Mammary epithelial cell (primary cell): ENCODE data around the gene KYAT1.

ENCODE experiments used
- EZH2 ChIP-seq: IDR thresholded peaks from 2 replicates; pipeline ENCODE4 v1.6.1; 2012; ENCODE audit warnings: low read length, inconsistent platforms, borderline replicate concordance
- TF ChIP-seq, protein P1 (sequence below), 2 donors: IDR thresholded peaks in 1 of 2; conservative IDR thresholded peaks in 1 of 2; 2 replicates each; pipeline ENCODE4 v1.5.1; 2011 to 2012; ENCODE audit warnings: inconsistent platforms in 2 of 2, low read length in 2 of 2, mild to moderate bottlenecking in 2 of 2, control low read depth in 1 of 2, low read depth in 1 of 2; ENCODE audit not compliant: insufficient read depth in 1 of 2; ENCODE audit errors: extremely low read depth in 1 of 2

DNA sequence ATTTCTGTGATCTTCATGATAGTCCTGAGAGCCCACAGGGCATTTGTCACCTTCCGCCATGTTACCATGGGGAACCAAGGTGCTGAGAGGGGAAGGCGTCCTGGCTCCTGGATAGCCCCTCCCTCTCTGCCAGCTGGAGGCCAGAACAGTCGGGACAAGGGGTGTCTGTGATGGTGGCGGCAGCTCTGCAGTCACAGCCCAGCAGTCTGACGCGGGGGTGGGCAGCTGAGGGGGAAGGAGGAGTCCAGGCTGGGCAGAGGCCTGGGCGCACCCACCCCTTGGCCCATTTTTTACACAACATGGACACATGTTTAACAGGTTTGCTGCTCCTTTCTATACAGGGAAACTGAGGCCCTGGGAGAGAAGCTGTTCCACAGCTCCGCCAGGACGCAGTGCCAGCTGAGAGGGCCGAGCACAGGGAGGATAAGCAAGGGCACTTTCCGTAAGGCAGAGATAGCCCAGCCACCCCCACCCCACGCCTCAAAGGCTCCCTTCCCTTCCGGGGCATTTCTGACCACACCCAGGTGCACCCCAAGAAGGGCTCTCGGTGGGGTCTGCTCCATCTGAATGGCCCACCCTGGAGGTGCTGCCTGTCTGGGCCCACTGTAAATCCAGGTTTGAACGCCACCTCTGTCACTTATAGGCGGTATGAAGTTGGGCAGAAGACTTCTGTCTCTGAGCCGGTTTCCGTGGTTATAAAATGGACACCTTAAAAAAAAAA, 17.3 kb upstream of the KYAT1 start:
- TF ChIP-seq, protein P1, sequence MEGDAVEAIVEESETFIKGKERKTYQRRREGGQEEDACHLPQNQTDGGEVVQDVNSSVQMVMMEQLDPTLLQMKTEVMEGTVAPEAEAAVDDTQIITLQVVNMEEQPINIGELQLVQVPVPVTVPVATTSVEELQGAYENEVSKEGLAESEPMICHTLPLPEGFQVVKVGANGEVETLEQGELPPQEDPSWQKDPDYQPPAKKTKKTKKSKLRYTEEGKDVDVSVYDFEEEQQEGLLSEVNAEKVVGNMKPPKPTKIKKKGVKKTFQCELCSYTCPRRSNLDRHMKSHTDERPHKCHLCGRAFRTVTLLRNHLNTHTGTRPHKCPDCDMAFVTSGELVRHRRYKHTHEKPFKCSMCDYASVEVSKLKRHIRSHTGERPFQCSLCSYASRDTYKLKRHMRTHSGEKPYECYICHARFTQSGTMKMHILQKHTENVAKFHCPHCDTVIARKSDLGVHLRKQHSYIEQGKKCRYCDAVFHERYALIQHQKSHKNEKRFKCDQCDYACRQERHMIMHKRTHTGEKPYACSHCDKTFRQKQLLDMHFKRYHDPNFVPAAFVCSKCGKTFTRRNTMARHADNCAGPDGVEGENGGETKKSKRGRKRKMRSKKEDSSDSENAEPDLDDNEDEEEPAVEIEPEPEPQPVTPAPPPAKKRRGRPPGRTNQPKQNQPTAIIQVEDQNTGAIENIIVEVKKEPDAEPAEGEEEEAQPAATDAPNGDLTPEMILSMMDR (conservative IDR thresholded peaks at IDR 0.05 in 1 of 2, IDR thresholded peaks at IDR 0.05 in 1 of 2; ENCODE audit: extremely low read depth in 1 of 2, insufficient read depth in 1 of 2, low read depth in 1 of 2, low read length in 2 of 2) = no peak
- no peak for TF ChIP-seq EZH2
